ENCODE results near the gene LMX1A. TPM values are rescaled to one million over a fixed set of nuclear protein-coding genes. Genes with fewer than 3 reads are reported as not detected.
A peak's percentile ranks its signal among the peaks of the same experiment; 100 is the strongest.

The LMX1A gene
- total RNA-seq, 1 experiment from 2014 or later: not detected

- no peaks in the 10 kb centered on the region for H3K4me1 ChIP-seq (ENCODE audit: control insufficient read depth, insufficient read depth, low read length)
- no TSS peak for BruUV-seq (replicated peaks)
- peak overlapping the region; percentile 30 to 54 for H3K4me3 ChIP-seq (ENCODE audit: low read depth in 2 of 2, low read length in 2 of 2)
- ATAC-seq (peak; percentile 92), DNase-seq (ENCODE audit: low read depth, low spot score) (no peak)
- no peak for TF ChIP-seq SIN3A (IDR thresholded peaks at IDR 0.05; ENCODE audit: borderline replicate concordance, insufficient read depth, low read depth, low read length)
- no peak for TF ChIP-seq TCF7L2 (IDR thresholded peaks at IDR 0.05; ENCODE audit: low read depth, low read length)
- TF ChIP-seq POLR2AphosphoS5 (IDR thresholded peaks at IDR 0.05; ENCODE audit: low read depth, low read length): no peak
- ChIA-PET POLR2A (no interaction called here), CTCF (interaction anchor here (1.9 kb wide), 1 partner anchor 9 kb away, joined by 7 read pairs; no protein-coding TSS in a partner anchor)
- no peaks in the 10 kb centered on the region for H3K36me3 ChIP-seq (ENCODE audit: control insufficient read depth, insufficient read depth, low read length)
- no peak overlapping the region for H3K27ac ChIP-seq (ENCODE audit: low read length)
- in situ Hi-C loops (cut with HindIII; ENCODE audit: low pct_unique_long_range_greater_than_20kb, low sequenced_read_pairs) (no loop called here), intact Hi-C loops (cut with micrococcal nuclease; ENCODE audit: unreplicated experiment) (no loop called here)
- H3K9me3 ChIP-seq (ENCODE audit: control insufficient read depth, insufficient read depth, low read depth, low read length): no peaks in the 10 kb centered on the region
- peaks cover 9% of the 10 kb centered on the region; the same call in 1 of the 2 replicates for H3K27me3 ChIP-seq (ENCODE audit: control insufficient read depth, insufficient read depth, low read length)
Observed at GRCh38 chr1:165376041-165376810, 19.7 kb upstream of the LMX1A start.

GRCh38 chr1:165375623-165376022 is 19.1 kb upstream of the LMX1A start:
- TF ChIP-seq POLR2AphosphoS5 (IDR thresholded peaks at IDR 0.05; ENCODE audit: low read depth, low read length) (no peak), TCF7L2 (IDR thresholded peaks at IDR 0.05; ENCODE audit: low read depth, low read length) (no peak), SIN3A (IDR thresholded peaks at IDR 0.05; ENCODE audit: borderline replicate concordance, insufficient read depth, low read depth, low read length) (no peak), REST (IDR thresholded peaks at IDR 0.05; ENCODE audit: insufficient read depth in 1 of 2, low read depth in 2 of 2, low read length in 1 of 2) (no peak), CTCF (IDR thresholded peaks at IDR 0.05) (no peak)
- in situ Hi-C loops (cut with HindIII; ENCODE audit: low pct_unique_long_range_greater_than_20kb, low sequenced_read_pairs): no loop called here
- H3K36me3 ChIP-seq (ENCODE audit: control insufficient read depth, insufficient read depth, low read length): no peaks in the 10 kb centered on the region
- DNase-seq (ENCODE audit: low read depth, low spot score) (no peak), ATAC-seq (no peak)
- peaks cover 9% of the 10 kb centered on the region; the same call in 1 of the 2 replicates for H3K27me3 ChIP-seq (ENCODE audit: control insufficient read depth, insufficient read depth, low read length)
- H3K4me1 ChIP-seq (ENCODE audit: control insufficient read depth, insufficient read depth, low read length): no peaks in the 10 kb centered on the region
- no peaks in the 10 kb centered on the region for H3K9me3 ChIP-seq (ENCODE audit: control insufficient read depth, insufficient read depth, low read depth, low read length)
- H3K27ac ChIP-seq (ENCODE audit: low read length): no peak overlapping the region
- ChIA-PET POLR2A (no interaction called here), CTCF (interaction anchor here (1.9 kb wide), 1 partner anchor 8 kb away, joined by 7 read pairs; no protein-coding TSS in a partner anchor)
- BruUV-seq (replicated peaks): no TSS peak
- peak overlapping the region; percentile 30 to 54; a peak in 3 of 4 replicates for H3K4me3 ChIP-seq (ENCODE audit: low read depth in 2 of 2, low read length in 2 of 2)
- intact Hi-C loops (cut with micrococcal nuclease; ENCODE audit: unreplicated experiment): no loop called here

Data from Panc1 (cell line).